Bone marrow (tissue), 2 donors: ENCODE data around the gene FOXD2.
A peak's percentile ranks its signal among the peaks of the same experiment; 100 is the strongest.

Experiments used
- DNase-seq, 2 donors: peaks; one replicate each; lab custom pipeline; 2025; lab: John Stamatoyannopoulos, UW

The FOXD2 gene

DNA sequence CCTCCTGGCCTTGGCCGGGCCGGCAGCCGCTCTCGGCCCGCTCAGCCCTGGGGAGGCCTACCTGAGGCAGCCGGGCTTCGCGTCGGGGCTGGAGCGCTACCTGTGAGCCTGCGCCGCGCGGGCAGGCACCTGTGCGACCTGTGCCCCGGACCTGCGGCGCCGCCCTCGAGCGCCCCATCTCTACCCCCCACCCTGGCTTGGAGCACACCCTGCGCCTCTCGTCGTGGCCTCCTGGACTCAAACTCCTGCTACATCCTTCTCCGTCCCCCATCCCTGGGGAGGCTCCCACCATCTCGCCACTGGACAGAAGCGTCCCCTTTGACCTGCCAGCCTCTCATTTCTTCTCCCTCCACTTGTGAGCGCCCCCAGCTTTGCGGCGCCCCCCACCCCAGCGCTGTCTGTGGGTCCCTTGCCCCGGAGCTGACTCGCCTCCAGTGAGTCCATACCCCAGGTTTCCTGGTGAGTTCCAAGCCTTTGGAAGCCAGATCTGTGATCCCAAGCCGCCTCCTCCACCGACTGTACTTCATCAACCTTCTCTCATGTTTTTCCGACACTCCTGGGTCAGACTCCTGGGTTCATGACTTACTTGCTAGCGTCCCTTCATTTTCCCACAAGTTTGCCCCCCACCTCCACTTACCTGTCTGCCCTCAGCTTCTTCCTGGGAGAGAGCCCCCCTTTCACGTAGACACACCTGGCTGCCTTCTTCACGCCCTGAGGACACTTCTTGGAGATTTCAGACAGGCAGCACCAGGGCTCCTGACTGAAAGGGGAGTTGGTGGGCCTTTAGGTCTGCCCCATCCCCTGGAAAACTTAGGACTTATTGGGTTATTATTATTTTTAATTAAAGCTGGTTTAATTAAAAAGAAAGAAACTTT is 20.4 kb upstream of the FOXD2 start:
- no peak for DNase-seq

DNA sequence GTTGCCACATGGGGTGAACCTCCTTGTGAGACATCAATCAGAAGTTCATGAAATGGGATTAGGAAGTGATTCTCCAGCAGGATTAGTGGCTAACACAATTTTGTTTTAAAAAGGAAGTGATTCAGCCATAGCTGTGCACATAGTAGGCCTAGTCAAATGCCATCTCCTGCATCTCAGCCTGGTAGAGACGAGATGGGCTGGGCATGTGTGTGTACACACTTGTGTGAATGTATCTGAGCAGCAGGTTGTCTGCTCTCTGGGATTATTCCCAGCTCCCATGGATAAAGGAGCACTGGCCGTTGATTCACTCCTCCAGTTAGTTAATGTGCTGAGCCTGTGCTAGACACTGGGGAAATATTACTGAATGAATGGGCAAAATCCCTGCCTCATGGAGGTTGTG is 19.7 kb upstream of the FOXD2 start:
- DNase-seq: no peak

DNA sequence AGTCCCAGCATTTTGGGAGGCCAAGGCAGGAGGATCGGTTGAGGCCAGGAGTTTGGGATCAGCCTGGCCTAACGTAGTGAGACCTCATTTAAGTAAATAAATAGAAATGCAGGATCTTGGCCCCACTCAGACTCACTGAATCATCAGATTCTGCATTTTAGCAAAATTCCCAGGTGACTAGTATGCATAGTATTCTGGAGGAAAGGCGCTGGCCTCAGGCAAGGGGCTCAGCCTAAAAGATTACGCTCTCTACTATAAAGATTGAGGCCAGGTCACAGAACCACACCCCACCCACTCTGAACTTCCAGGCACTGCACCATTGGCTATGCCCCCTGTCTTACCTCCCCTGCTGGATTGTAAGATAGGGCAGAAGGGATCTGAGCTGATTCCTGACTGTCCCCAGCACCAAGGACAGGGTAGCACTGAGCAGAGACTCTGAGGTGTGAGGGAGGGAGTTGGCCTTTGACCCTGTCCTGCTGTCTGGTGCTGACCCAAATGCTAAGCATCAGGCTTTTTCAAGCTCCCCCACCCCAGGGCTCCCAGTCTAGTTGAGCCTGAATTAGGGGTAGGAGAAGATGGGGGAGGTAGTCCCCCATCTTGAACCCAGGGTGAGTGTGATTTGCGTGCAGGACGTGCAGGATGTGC is 19.0 kb upstream of the FOXD2 start:
- DNase-seq: no peak

DNA sequence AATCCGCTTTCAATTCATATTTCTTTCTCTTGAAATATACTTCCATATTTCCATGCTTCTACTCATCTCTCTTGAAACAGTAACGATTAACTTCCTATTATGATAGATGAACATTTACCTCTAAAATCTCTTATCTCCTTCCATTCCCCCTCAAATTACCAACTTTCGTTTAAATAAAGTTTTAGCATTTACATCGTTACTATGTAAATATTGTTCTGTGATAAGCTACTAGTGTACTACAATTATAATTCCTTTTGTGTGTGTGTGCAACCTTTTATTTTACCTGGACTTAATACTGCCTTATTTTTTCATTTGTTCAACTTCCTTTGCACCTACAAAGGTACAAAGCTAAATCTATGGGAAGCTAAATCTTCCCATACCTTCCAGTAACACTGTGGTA is 17.3 kb upstream of the FOXD2 start:
- DNase-seq: no peak

DNA sequence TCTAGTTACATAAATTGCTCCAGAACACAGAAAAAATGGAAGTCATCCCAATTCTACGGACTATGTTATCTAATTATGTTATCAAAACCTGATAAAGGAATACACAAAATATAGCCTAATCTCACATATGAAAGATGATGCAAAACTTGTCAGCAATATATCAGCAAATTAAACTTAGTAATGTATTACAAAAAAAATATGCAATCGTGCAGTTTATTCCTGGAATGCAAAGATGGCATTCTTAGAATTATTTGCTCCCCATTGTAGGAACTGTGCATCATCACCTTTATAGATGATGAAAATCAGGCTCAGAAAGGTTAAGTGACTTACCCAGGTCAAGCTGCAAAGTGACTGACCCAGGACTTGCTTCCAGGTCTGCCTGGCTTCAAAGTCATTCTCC is 14.0 kb upstream of the FOXD2 start:
- DNase-seq: no peak

DNA sequence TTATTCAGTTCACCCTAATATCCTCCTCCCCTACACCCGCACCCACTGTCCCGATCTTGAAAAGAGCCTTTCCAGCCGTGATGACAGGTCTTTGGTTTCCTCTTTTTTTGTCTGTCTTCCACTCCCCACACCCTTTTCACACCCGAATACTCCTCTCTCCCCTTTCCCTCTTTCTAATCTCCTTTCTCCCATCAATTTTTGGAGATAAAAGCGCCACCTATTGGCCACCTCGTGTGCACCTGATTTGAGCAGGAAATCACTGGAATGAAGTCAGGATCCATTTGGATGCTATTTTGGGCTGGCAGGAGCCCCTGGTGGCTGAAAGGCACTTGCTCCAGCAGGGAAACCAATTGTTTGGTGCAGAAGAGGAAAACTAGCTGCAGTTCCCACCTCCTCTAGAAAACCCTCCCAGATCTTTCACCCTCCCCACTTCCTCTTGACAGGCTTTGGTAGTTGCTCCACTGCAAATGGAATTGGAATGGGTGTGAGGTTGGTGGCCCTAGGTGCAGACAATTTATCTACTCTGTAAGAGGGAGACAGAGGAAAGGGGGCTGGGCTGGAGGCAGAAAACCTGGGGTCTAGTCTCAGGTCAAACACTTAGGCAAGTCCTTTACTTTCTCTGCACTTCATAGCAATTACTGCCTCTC is 13.4 kb upstream of the FOXD2 start:
- no peak for DNase-seq

DNA sequence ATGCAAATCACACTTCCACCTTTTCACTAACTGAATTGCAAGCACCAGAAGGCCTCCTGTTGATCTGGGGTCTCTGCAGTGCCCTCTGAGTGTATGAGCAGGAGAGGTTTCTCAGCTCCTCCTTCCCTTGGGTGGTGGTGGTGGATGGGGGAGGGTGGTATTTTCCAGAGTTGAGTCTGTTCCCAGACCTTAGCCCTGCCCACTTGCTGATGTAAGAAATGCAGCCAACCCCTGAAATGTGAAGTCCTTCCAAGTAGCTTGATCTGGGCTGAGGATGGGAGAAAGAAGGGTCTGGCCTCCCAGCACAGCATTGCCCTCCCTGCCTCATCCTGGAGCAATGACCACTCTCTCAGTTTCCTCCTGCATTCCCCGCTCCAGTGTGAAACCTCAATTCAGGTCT is 6.3 kb upstream of the FOXD2 start:
- DNase-seq: no peak

DNA sequence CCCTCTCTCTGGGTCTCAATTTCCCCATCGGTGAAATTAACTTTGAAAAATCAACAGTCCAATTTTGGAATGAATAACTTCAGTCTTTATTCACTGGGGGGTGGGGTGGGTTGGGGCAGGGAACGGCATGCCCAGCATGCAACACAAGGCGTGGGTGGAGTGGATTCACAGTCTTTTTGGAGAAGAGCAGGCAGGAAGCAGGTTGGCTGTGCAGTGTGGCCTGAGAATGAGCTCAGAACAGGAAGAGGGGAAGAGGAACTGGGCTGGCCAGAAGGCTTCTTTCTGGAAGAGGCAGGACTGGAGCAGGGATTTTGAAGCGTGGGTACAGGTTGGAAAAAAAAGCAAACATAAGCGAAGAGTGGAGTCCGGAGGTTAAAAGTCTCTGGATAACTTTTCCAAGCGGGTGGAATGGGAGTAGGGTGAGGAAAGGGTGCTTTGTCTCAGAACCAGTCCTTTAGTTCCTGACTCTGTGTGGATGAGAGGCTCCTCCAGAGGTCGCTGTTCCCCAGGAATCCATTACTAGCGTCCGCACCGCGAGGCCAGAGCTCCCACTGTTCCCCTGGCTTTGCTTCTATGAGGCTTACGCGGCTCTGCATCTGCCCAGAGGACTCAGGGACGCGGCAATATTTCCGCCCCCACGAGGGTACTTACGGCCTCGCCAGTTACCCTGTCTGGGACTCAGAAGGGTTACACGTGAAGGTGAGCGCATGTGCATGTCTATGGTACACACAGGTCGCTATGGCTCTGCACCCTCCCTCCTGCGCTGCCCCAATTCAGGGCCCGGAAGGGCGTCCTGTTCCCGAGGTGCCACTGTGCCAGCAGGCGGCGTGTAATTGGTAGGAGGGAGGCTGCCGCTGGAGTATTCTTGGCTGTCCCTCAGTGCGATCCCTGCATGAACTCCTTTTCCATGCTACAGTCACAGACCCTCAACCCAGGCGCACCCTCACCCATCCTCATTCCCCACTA is 5.5 kb upstream of the FOXD2 start:
- DNase-seq: peak; percentile 27 to 31

DNA sequence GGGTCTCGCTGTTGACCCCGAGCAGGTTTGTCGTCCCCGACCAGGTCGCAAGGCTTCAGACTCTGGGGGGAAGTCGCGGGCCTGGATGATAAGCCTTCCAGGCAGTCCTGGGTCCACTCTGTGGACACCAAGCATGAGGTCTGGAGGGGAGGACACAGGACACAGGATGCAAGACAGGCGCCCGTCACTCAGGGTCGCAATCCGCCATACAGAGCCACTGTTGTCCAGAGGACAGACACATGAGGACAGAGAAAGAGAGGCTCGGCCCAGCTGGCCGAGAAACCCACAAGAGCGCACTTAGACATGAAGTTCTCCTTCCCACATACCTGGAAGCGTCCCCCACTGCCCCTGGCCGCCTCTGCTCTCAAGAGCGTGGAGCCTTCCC is 4.8 kb upstream of the FOXD2 start:
- no peak for DNase-seq

DNA sequence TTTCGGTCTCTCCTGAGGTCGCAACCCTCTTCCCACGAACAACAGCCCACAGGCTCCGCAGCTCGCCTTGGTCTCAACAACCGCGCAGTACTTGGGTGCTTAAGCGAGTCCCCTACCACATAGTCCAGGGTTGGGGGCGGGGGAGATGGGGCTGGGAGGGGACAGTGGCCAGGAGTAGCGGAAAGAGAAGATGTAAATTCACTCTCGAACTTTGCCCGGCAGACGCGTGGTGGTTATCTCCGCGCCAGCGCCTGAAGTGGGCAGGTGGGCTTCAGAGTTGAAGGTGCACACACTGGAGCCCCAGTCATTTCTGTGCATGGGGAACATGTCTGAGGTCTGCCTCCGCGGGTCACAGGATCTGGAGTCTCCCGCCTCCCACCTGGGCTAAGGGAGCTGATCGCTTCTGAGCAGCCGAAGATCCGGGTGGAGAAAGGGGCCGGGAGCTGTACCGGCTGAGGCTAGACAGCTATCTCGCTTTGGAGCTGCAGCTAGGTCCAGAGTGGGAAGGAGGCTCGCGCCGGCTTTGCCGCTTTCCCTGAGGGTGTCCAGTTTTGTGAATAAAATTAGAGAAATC is 4.3 kb upstream of the FOXD2 start:
- DNase-seq: no peak

DNA sequence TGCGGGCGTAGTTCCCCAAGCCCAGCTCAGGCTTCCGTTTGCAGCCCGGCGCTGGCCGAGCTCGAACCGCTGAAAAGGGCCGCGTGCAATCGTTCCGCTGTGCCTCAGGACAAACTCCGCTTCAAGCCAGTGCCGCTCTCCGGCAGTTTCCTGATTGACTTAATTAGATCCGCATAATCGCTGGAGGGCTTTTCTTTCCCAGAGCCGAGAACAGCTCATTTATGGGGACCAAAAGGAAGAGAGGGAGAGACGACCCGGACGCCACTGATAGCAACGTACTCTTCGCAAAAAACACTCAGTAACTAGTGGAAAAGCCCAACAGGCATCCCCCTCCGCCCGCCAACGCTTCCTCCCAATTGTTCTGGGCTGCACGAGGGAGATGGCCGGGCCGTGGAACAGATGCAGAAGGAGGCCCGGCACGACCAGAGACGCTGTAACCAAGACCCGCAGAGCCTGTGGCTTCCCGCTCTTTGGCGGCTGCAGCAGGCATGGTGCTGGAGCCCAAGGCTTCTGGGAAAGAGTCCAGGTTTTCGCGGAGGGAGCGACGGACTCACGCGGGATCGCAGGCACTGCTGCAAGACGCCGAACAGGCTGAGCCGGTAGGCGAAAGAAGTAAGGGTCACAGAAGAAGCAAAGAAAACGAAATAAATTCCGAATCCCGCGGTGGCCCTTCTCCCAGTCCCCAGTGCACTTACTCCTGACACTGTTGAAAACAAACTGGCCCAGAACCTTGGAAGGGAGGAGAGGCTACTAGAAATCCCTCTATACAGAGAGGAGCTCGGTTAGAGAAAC is 3.6 kb upstream of the FOXD2 start:
- DNase-seq: no peak

DNA sequence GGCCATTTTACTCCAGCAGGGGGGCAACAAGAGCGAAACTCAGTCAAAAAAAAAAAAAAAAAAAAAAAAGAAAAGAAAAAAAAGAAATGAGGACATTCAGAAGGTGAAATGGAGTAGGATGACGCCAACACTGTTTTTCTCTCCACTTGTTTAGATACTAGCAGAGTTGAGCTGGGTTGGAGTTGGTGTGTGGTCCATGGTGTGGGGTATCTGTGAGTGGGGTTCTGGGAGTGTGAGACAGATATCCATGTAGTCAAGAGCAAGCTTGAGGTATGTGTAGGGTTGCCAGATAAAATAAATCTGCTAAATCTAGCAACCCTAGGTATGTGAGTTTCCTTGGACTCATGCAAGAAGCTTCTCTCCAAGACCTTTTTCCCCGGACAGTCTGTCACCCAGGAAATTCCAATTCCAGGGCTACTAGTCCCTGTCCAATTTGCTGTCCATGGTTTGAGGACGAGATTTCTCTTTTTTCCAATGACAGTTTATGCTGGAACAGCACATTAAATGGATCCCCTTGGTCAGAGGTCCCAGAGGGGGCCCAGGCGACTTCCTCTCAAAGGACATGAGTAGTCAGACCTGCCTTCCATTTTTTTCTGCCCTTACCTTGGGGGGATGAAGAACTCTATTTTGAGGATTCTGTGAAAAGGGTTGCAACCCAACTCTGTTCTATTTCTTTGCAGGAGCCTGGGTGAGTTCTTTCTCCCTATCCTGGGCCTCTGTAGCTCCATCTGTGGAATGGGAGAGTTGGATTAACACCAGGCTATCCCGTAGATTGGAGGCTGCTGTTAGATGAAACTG is 2.1 kb upstream of the FOXD2 start:
- DNase-seq: no peak

DNA sequence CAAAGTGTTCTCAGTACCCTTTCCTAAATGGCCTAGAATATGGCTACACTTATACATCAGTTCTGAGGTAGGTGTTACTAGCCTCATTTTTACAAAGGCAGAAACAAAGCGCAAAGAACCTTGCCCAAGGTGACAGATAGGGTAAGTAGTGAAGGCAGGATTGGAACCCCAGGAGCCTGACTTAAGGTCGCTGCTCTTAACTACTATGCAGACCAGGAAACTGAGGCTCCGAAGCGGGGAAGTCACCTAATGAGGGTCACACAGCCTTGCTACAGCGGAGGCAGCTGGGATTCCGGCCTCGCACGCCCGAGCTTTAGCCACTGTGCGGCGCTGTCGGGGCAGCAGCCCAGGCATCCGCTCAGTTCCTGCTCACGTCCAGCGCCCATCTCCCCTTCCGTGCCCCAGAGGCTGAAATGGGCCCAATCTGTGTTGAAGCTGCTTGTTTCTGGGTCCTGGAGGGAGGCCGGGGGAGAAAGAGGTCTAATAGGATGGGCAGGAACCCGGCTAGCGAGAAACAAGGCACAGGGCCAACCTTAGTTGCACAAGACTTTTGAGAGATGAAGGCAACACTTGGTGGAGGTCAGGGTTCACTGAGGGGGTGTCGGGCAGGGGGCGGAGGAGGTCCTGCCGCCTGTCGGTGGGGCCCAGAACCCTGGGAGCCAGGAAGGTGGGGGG is 1.4 kb upstream of the FOXD2 start:
- peak; percentile 65 to 67 for DNase-seq

DNA sequence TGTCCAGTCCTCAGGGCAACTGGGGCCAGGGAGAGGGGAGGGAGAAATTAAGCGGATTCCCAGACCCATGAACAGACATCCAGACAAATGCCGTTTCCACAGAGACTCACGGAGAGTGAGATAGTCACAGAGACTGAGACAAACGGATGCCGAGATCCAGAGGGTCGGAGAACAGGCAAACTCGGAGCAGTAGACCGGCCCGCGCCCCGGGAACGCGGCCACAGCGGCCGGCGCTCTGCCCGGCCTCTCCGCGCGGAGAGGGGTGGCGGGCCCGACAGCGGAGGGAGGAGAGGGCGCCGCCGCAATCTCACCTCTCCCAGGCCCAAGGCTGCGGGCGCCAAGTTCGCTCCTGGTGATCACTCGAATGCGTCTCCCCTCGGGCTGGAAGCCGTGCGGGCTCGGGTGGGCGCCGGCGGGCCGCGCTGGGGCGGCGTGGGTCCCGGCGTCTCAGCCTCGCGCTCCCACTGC is 831 bp upstream of the FOXD2 start:
- DNase-seq: no peak

DNA sequence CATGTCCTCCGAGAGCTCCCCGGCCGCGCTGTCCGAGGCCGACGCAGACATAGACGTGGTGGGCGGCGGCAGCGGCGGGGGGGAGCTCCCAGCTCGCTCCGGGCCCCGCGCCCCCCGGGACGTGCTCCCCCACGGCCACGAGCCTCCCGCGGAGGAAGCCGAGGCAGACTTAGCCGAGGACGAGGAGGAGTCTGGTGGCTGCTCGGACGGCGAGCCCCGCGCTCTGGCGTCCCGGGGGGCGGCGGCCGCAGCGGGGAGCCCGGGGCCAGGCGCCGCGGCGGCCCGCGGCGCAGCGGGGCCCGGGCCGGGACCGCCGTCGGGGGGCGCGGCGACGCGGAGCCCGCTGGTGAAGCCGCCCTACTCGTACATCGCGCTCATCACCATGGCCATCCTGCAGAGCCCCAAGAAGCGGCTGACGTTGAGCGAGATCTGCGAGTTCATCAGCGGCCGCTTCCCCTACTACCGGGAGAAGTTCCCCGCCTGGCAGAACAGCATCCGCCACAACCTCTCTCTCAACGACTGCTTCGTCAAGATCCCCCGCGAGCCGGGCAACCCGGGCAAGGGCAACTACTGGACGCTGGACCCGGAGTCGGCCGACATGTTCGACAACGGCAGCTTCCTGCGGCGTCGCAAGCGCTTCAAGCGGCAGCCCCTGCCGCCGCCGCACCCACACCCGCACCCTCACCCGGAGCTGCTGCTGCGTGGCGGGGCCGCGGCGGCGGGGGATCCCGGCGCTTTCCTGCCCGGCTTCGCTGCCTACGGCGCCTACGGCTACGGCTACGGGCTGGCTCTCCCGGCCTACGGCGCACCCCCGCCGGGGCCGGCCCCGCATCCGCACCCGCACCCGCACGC is 547 bp downstream of the FOXD2 start:
- peak in 1 of 2 donors; percentile 18 for DNase-seq

DNA sequence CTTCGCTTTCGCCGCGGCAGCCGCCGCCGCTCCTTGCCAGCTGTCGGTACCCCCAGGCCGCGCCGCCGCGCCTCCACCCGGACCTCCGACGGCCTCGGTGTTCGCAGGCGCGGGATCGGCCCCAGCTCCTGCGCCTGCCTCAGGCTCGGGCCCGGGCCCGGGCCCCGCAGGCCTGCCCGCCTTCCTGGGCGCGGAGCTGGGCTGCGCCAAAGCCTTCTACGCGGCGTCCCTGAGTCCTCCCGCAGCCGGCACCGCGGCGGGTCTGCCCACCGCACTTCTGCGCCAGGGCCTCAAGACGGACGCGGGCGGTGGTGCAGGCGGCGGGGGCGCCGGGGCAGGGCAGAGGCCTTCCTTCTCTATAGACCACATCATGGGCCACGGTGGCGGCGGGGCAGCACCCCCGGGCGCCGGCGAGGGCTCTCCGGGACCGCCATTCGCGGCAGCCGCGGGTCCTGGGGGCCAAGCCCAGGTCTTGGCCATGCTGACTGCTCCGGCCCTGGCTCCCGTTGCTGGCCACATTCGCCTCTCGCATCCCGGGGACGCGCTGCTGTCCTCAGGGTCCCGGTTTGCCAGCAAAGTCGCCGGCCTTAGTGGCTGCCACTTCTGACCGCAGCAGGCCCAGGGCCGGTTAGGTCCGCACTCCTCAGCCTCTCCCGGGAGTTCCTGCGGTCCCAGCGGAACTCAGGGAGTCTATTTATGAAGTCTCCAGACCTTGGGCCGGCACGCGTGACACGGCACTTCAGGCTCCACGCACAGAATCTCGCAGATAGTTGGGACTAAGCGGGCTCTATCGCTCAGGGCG is 1.4 kb downstream of the FOXD2 start:
- no peak for DNase-seq

DNA sequence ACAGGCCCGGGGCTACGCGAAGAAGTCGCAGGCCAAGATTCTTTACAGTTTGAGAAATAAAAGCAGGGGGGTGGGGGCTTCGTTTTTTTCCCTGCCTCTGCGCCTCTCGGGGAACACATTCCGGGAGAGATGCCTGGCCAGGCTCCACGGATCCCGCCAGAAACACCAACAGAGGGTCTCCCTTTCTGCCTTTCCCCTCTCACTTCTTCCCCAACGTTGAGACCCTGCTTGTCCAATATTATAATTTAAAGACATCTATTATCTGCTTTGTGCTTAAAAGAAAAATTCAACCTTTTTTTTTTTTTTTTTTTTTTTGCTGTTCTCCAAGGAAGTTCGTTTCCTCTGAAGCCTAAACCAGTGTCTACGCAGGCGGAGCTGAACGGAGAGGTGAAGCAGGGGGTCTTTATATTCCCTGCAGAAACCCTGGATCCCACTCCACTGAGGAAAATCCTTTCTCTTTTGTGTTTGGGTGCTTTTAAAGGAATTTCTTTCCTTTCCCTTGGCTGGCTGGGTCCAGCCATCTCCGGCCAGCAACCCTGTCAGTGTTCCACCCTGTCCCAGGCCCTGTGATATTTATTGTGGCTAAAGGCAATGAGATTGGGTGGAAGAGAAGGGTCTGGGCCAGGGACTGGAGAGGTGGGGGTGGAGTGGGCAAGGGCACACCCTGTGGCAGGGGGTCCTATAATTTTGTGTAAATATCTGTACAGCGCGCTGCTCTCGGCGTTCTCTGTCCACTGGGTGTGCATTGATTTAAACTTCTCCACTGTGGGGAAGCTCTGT is 2.2 kb downstream of the FOXD2 start:
- no peak for DNase-seq
